Heart left ventricle (tissue), 16 donors: Measurements from ENCODE around the gene BAX. TPM values are rescaled to one million over a fixed set of nuclear protein-coding genes. Genes with fewer than 3 reads are reported as not detected.

ENCODE experiments used
- ATAC-seq, 4 donors: fragments of 200-7000 bp; cut with Tn5 transposase; one replicate each; pipeline ENCODE4 v1.9.1; 2020 to 2022; ENCODE audit warnings: moderate library complexity in 4 of 4, mild to moderate bottlenecking in 3 of 4, moderate number of reproducible peaks in 1 of 4
- DNase-seq, 5 donors: peaks; one replicate each; pipeline ENCODE4 v3.0.0-alpha.2; 2020
- H3K27ac ChIP-seq, 12 donors: fragments of 200-600 bp; sonication (generic) in 4 of 12; one replicate each; pipeline versions ENCODE4 v1.5.0 to v1.8.0; 2016 to 2022; ENCODE audit warnings: mild to moderate bottlenecking in 2 of 12
- H3K27me3 ChIP-seq, 9 donors: fragments of 200-600 bp; sonication (generic) in 2 of 9; one replicate each; pipeline versions ENCODE4 v1.5.1 to v1.8.0; 2016 to 2022; ENCODE audit warnings: mild to moderate bottlenecking in 3 of 9
- H3K36me3 ChIP-seq, 9 donors: fragments of 200-600 bp; sonication (generic) in 2 of 9; one replicate each; pipeline versions ENCODE4 v1.5.0 to v1.8.0; 2018 to 2022; ENCODE audit warnings: mild to moderate bottlenecking in 2 of 9
- H3K4me1 ChIP-seq, 12 donors: fragments of 200-600 bp; sonication (generic) in 4 of 12; one replicate each; pipeline versions ENCODE4 v1.5.0 to v1.8.0; 2016 to 2022; ENCODE audit warnings: mild to moderate bottlenecking in 3 of 12
- H3K4me3 ChIP-seq, 12 donors: fragments of 200-600 bp; sonication (generic) in 4 of 12; one replicate each; pipeline versions ENCODE4 v1.5.0 to v1.8.0; 2017 to 2022; ENCODE audit warnings: mild to moderate bottlenecking in 9 of 12, moderate library complexity in 4 of 12
- H3K9me3 ChIP-seq, 12 donors: fragments of 200-600 bp; sonication (generic) in 4 of 12; one replicate each; pipeline versions ENCODE4 v1.5.0 to v1.8.0; 2016 to 2022; ENCODE audit warnings: mild to moderate bottlenecking in 1 of 12
- CTCF ChIP-seq, 12 donors: fragments of 200-600 bp; sonication (generic) in 4 of 12; IDR thresholded peaks; one replicate each; pipeline versions ENCODE4 v1.5.0 to v1.8.0; 2018 to 2022; ENCODE audit warnings: antibody characterized with exemption in 12 of 12, mild to moderate bottlenecking in 5 of 12
- POLR2A ChIP-seq, 2 donors: fragments of 450-650 bp; IDR thresholded peaks; one replicate each; pipeline ENCODE4 v1.6.1; 2017; ENCODE audit warnings: antibody characterized with exemption in 2 of 2, mild to moderate bottlenecking in 2 of 2, moderate library complexity in 2 of 2
- WGBS, 4 donors: extraction: QIAGEN DNeasy Blood & Tissue Kit in 2 of 4; methylation state at CpG; one replicate each; pipeline versions ENCODE4 v1.1.5 to v1.1.7; 2013 to 2018; 5-methylcytosine and 5-hydroxymethylcytosine counted together
- intact Hi-C, 10 donors: fragments of 100-400 bp; cut with DNase I; formaldehyde crosslinking; loops; one replicate each; pipeline versions ENCODE4 v1.11.1 to v1.14.2; 2022
- polyA plus RNA-seq, 2 donors: library from polyadenylated mRNA; stranded (reverse); fragments of 200-250 nt; gene quantifications; one replicate each; pipeline ENCODE4 v1.2.3, GENCODE V29; 2013
- total RNA-seq, 9 donors: library from RNA; depleted of rRNA in 2 of 9; stranded (reverse); fragments of >200 nt in 2 of 9; fragmentation: NEBNext Ultra II Directional in 3 of 9; extraction: Animal tissue kit (Norgen Biotek cat#: 25700) in 3 of 9; gene quantifications; one replicate each; pipeline versions ENCODE4 v1.1.0 to v1.2.4, GENCODE V29; 2016 to 2023
- donor health status: ischemic (EF 13 %, LVEDD 7.1; RV severe dilation, severe dysfunction).
- donor health status: healthy with polysubstance abuse.
- donor health status: DM: no; HTN: yes; CAD: no.
- donor health status: DM: no; HTN: no; CAD: no.
- donor health status: ischemic (EF 25% LVEDD 6.9; RV normal size, moderate dysfunction).
- donor health status: ischemic (EF 25% LVEDD 5.7; RV mildly dilated, moderate dysfunction).
- donor health status: healthy.
- donor health status: DM: yes; HTN: yes; CAD: no.
- donor health status: ischemic (EF 35%, LVEDD 5.7; RV mildly dilated, moderate dysfunction).
- donor health status: nonischemic (EF 11% LVEDD 7.7; RV severe dilation, severe dysfunction).
- donor health status: DM: yes; HTN: yes; CAD: no.
- donor health status: PGD.
- donor health status: ischemic (EF 29% LVEDD 5.4; RV normal size, mild dysfunction).
- donor health status: nonischemic (EF 23%, LVEDD 6.1; RV moderate dilation, normal function).

BAX gene
- total and polyA plus RNA-seq, 11 donors, result 17.9 to 68.4 (median 23.1) TPM

GRCh38 chr19:48989701-48990291, 35.1 kb downstream of the BAX start:
- Histone ChIP-seq H3K4me3 (peak overlapping the region in 6 of 12 donors; percentile 12 to 99 (median 79)), H3K36me3 (peaks cover 0 to 49% (median 40%) of the 10 kb centered on the region in 9 donors)

GRCh38 chr19:48990400-48990799, 35.7 kb downstream of the BAX start:
- 27 to 35% (median 33%) methylated on average over 4 of the region's 4 CpGs for WGBS, 4 donors

More at GRCh38 chr19:48989701-48990291, 35.1 kb downstream of the BAX start:
- no peaks in the 10 kb centered on the region for H3K9me3 ChIP-seq
- no peaks in the 10 kb centered on the region for H3K27me3 ChIP-seq
- ATAC-seq (peak in 2 of 4 donors; percentile 6), DNase-seq (peak; percentile 63 to 78 (median 72))
- intact Hi-C loops, result loop anchor here in 4 of 10 donors (5.0 to 10.0 kb wide), 4 partner anchors 158 to 225 kb away; no protein-coding TSS in a partner anchor
- H3K4me1 ChIP-seq, result peaks cover 6 to 48% (median 32%) of the 10 kb centered on the region in 12 donors
- peak overlapping the region in 11 of 12 donors; percentile 90 to 99 (median 96) for H3K27ac ChIP-seq
- 36 to 48% (median 45%) methylated on average over 17 of the region's 17 CpGs for WGBS, 4 donors
- TF ChIP-seq CTCF (IDR thresholded peaks at IDR 0.05), result no peak
- TF ChIP-seq POLR2A (IDR thresholded peaks at IDR 0.05), result peak in 1 of 2 donors; percentile 22

GRCh38 chr19:48991011-48991609, 36.4 kb downstream of the BAX start:
- Histone ChIP-seq H3K4me1 (peaks cover 6 to 48% (median 35%) of the 10 kb centered on the region in 12 donors), H3K27me3 (no peaks in the 10 kb centered on the region), H3K4me3 (peak overlapping the region in 11 of 12 donors; percentile 62 to 99 (median 85)), H3K9me3 (no peaks in the 10 kb centered on the region), H3K27ac (peak overlapping the region in 11 of 12 donors; percentile 90 to 99 (median 96)), H3K36me3 (peaks cover 0 to 36% (median 27%) of the 10 kb centered on the region in 9 donors)
- ATAC-seq (no peak), DNase-seq (no peak)
- TF ChIP-seq CTCF (IDR thresholded peaks at IDR 0.05), result no peak
- TF ChIP-seq POLR2A (IDR thresholded peaks at IDR 0.05), result no peak
- intact Hi-C loops, result loop anchor here in 4 of 10 donors (5.0 to 10.0 kb wide), 4 partner anchors 156 to 224 kb away; no protein-coding TSS in a partner anchor
- 73 to 79% (median 76%) methylated on average over 18 to 22 of the region's 22 CpGs for WGBS, 4 donors

More at GRCh38 chr19:48990400-48990799, 35.7 kb downstream of the BAX start:
- TF ChIP-seq POLR2A (IDR thresholded peaks at IDR 0.05), result no peak
- no peak for TF ChIP-seq CTCF (IDR thresholded peaks at IDR 0.05)
- peaks cover 6 to 48% (median 35%) of the 10 kb centered on the region in 12 donors for H3K4me1 ChIP-seq
- peaks cover 0 to 43% (median 34%) of the 10 kb centered on the region in 9 donors for H3K36me3 ChIP-seq
- ATAC-seq (no peak), DNase-seq (no peak)
- H3K27ac ChIP-seq, result peak overlapping the region in 11 of 12 donors; percentile 90 to 99 (median 96)
- intact Hi-C loops, result loop anchor here in 4 of 10 donors (5.0 to 10.0 kb wide), 4 partner anchors 157 to 224 kb away; no protein-coding TSS in a partner anchor
- H3K4me3 ChIP-seq, result peak overlapping the region in 8 of 12 donors; percentile 6 to 99 (median 86)
- H3K27me3 ChIP-seq, result no peaks in the 10 kb centered on the region
- H3K9me3 ChIP-seq, result no peaks in the 10 kb centered on the region
